PC-3 (cell line): ENCODE data around the gene KAT7.

Experiments
- CTCF ChIP-seq: fragments of 300-600 bp; sonication (generic); conservative IDR thresholded peaks from 2 replicates; pipeline ENCODE4 v1.5.1; 2017; ENCODE audit warnings: antibody characterized with exemption, low read depth, mild to moderate bottlenecking, low read length
- EZH2 ChIP-seq: fragments of 300-600 bp; sonication (generic); IDR thresholded peaks from one replicate; pipeline ENCODE4 v1.6.1; 2017; ENCODE audit warnings: antibody characterized with exemption, mild to moderate bottlenecking, low read length; ENCODE audit not compliant: unreplicated experiment
- EZH2phosphoT487 ChIP-seq: fragments of 300-600 bp; sonication (generic); IDR thresholded peaks from 2 replicates; pipeline ENCODE4 v1.6.1; 2018; ENCODE audit warnings: mild to moderate bottlenecking, antibody characterized with exemption, low read length, borderline replicate concordance

DNA sequence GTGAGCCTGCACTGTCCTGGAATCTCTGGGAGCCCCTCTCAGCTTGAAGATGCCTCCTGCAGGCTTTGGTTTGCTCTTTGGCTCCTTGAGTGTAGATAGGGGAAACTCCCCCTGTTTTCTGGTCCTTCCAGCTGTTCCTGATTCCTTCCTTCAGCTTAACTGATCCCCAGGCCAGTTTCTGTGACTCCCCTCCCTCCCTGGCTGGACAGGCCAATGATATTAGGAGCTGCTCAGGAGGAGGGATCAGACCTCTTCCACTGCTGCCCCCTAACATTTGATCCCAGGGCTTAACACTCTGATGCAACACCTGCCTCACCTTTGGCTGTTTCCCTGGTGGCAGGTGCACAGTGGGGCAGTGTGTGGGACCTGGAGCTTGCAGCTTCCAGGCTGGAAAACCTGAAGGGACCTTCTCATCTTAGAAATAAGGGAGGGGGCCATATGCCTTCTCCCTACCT lies 59.6 kb downstream of the KAT7 start, which contains the start of gene TAC4:
- no peak for TF ChIP-seq CTCF
- no peak for TF ChIP-seq EZH2phosphoT487
- TF ChIP-seq EZH2: no peak
